HCT116 (cell line): ENCODE data around the gene TRPC4. TPM values are rescaled to one million over a fixed set of nuclear protein-coding genes. Genes with fewer than 3 reads are reported as not detected.

Experiments
- ATAC-seq: fragments of 200-7000 bp; cut with Tn5 transposase; 2 replicates; pipeline ENCODE4 v1.9.1; 2020; ENCODE audit warnings: mild to moderate bottlenecking, moderate library complexity
- BruUV-seq: library from RNA; stranded (reverse); fragments of 400-500 nt; replicated peaks from 2 replicates; lab custom pipeline; 2021; lab: Mats Ljungman, UMichigan
- CTCF ChIA-PET: fragments of 300-600 bp; sonication (Branson Sonifier 250); formaldehyde crosslinking; loops from one replicate; lab custom pipeline; 2021; ENCODE audit warnings: antibody characterized with exemption; lab: Charles Lee
- POLR2A ChIA-PET: fragments of 300-600, 350-600 bp; sonication (Branson Sonifier 250); formaldehyde crosslinking; loops from one replicate; lab custom pipeline; 2021; ENCODE audit warnings: antibody characterized with exemption; lab: Charles Lee
- RAD21 ChIA-PET, 2 experiments: fragments of 300-600 bp; sonication (Branson Sonifier 250); formaldehyde crosslinking; loops; one replicate each; lab custom pipeline; 2023; ENCODE audit warnings: low total read pairs in 2 of 2; ENCODE audit not compliant: uncharacterized antibody in 2 of 2, unreplicated experiment in 2 of 2, low non-redundant PET in 1 of 2; lab: Charles Lee
- DNase-seq: peaks from one replicate; pipeline ENCODE4 v3.0.0-alpha.2; 2010; ENCODE audit warnings: low read depth, low spot score
- H2AFZ ChIP-seq: fragments of 200-600 bp; shearing (Covaris generic), sonication (generic); 2 replicates; pipeline ENCODE4 v1.6.1; 2017; ENCODE audit warnings: low read depth, mixed run types, mixed read lengths, antibody characterized with exemption, low read length; ENCODE audit not compliant: poor library complexity, severe bottlenecking
- H3K27ac ChIP-seq: 2 replicates; pipeline ENCODE4 v1.5.1; 2012; ENCODE audit warnings: low read depth, low read length
- H3K27me3 ChIP-seq: fragments of 200-600 bp; sonication (generic); 2 replicates; pipeline ENCODE4 v1.6.1; 2016; ENCODE audit warnings: mixed run types, low read length, mixed read lengths; ENCODE audit not compliant: insufficient read depth
- H3K36me3 ChIP-seq, 2 experiments: fragments of 200-500 bp in 1 of 2; fragments of 200-600 bp in 1 of 2; sonication (Bioruptor generic) in 1 of 2; sonication (generic) in 1 of 2; 2 replicates each; pipeline versions ENCODE4 v1.5.1 to v1.6.1; 2014 to 2016; ENCODE audit warnings: low read length in 2 of 2, inconsistent platforms in 1 of 2, mixed read lengths in 1 of 2, mixed run types in 1 of 2; ENCODE audit not compliant: insufficient read depth in 2 of 2, control insufficient read depth in 1 of 2
- H3K4me1 ChIP-seq, 2 experiments: fragments of 200-600 bp in 1 of 2; sonication (generic) in 1 of 2; 2 replicates each; pipeline versions ENCODE4 v1.5.1 to v1.6.1; 2012 to 2017; ENCODE audit warnings: low read length in 2 of 2, inconsistent platforms in 1 of 2, mild to moderate bottlenecking in 1 of 2, mixed read lengths in 1 of 2, mixed run types in 1 of 2, moderate library complexity in 1 of 2; ENCODE audit not compliant: insufficient read depth in 2 of 2, control insufficient read depth in 1 of 2
- H3K4me2 ChIP-seq: fragments of 200-600 bp; sonication (generic); 2 replicates; pipeline ENCODE4 v1.6.1; 2017; ENCODE audit warnings: mixed run types, low read length, mixed read lengths
- H3K4me3 ChIP-seq, 2 experiments: fragments of 200-600 bp in 1 of 2; sonication (generic) in 1 of 2; replicated peaks in 1 of 2; 2 replicates each; pipeline ENCODE4 v1.5.1; 2011 to 2016; ENCODE audit warnings: low read length in 2 of 2, control low read depth in 1 of 2, low read depth in 1 of 2, mild to moderate bottlenecking in 1 of 2, mixed read lengths in 1 of 2, mixed run types in 1 of 2
- H3K79me2 ChIP-seq: fragments of 200-600 bp; sonication (generic); 2 replicates; pipeline ENCODE4 v1.6.1; 2017; ENCODE audit warnings: mild to moderate bottlenecking, mixed run types, low read length, moderate library complexity, mixed read lengths; ENCODE audit not compliant: insufficient read depth
- H3K9ac ChIP-seq: fragments of 200-600 bp; sonication (generic); 2 replicates; pipeline ENCODE4 v1.6.1; 2016; ENCODE audit warnings: low read length, mixed read lengths
- H3K9me2 ChIP-seq: fragments of 200-600 bp; sonication (generic), shearing (Covaris generic); 2 replicates; pipeline ENCODE4 v1.6.1; 2017; ENCODE audit warnings: mixed run types, mild to moderate bottlenecking, moderate library complexity; ENCODE audit not compliant: insufficient read depth
- H3K9me3 ChIP-seq, 2 experiments: fragments of 200-500 bp in 1 of 2; fragments of 200-600 bp in 1 of 2; sonication (Bioruptor generic) in 1 of 2; sonication (generic) in 1 of 2; 2 replicates each; pipeline ENCODE4 v1.6.1; 2014 to 2017; ENCODE audit warnings: low read length in 2 of 2, mixed read lengths in 2 of 2, inconsistent platforms in 1 of 2, low read depth in 1 of 2, mild to moderate bottlenecking in 1 of 2, mixed run types in 1 of 2, moderate library complexity in 1 of 2; ENCODE audit not compliant: control insufficient read depth in 1 of 2, insufficient read depth in 1 of 2
- H4K20me1 ChIP-seq: fragments of 200-600 bp; sonication (generic), shearing (Covaris generic); 2 replicates; pipeline ENCODE4 v1.6.1; 2017; ENCODE audit warnings: mixed run types, mild to moderate bottlenecking, moderate library complexity; ENCODE audit not compliant: insufficient read depth
- CEBPB ChIP-seq: IDR thresholded peaks from 2 replicates; pipeline ENCODE4 v1.6.1; 2012; ENCODE audit warnings: low read depth
- CTCF ChIP-seq, 3 experiments: fragments of 200-600 bp in 1 of 3; sonication (generic) in 1 of 3; IDR thresholded peaks in 2 of 3; conservative IDR thresholded peaks in 1 of 3; 2 replicates each; pipeline ENCODE4 v1.5.1; 2012 to 2017; ENCODE audit warnings: low read depth in 2 of 3, low read length in 2 of 3, antibody characterized with exemption in 1 of 3, borderline replicate concordance in 1 of 3, control low read depth in 1 of 3, mild to moderate bottlenecking in 1 of 3, mixed read lengths in 1 of 3, mixed run types in 1 of 3, moderate library complexity in 1 of 3; ENCODE audit not compliant: insufficient read depth in 1 of 3
- ELF1 ChIP-seq: IDR thresholded peaks from 2 replicates; pipeline ENCODE4 v1.6.1; 2012; ENCODE audit warnings: low read depth, borderline replicate concordance
- EZH2 ChIP-seq: fragments of 200-600 bp; sonication (generic); IDR thresholded peaks from 2 replicates; pipeline ENCODE4 v1.6.1; 2017; ENCODE audit warnings: antibody characterized with exemption, mixed run types
- FOSL1 ChIP-seq: IDR thresholded peaks from 2 replicates; pipeline ENCODE4 v1.6.1; 2012; ENCODE audit warnings: low read depth
- POLR2A ChIP-seq: IDR thresholded peaks from 2 replicates; pipeline ENCODE4 v1.7.0; 2011; ENCODE audit warnings: borderline replicate concordance; ENCODE audit not compliant: insufficient read depth, insufficient read length; ENCODE audit errors: extremely low read depth
- RAD21 ChIP-seq: IDR thresholded peaks from 2 replicates; pipeline ENCODE4 v1.6.1; 2012; ENCODE audit warnings: low read depth, mild to moderate bottlenecking
- YY1 ChIP-seq: IDR thresholded peaks from 2 replicates; pipeline ENCODE4 v1.6.1; 2011; ENCODE audit warnings: low read length, low read depth, moderate library complexity, mild to moderate bottlenecking; ENCODE audit not compliant: insufficient replicate concordance; ENCODE audit errors: extremely low read depth
- ZNF274 ChIP-seq: fragments of 200-500 bp; sonication (Bioruptor generic); IDR thresholded peaks from 2 replicates; pipeline ENCODE4 v1.6.1; 2014; ENCODE audit warnings: mild to moderate bottlenecking, low read depth, low read length, inconsistent platforms
- intact Hi-C: fragments of 100-400 bp; cut with micrococcal nuclease; formaldehyde crosslinking; loops from 2 replicates; pipeline ENCODE4 v1.10.0; 2022
- total RNA-seq: library from RNA; stranded (reverse); gene quantifications from one replicate; pipeline ENCODE4 v1.2.1, GENCODE V29; 2021; ENCODE audit not compliant: unreplicated experiment
- TF ChIP-seq, protein P1 (sequence below): IDR thresholded peaks from 2 replicates; pipeline ENCODE4 v1.6.1; 2011; ENCODE audit warnings: mild to moderate bottlenecking, low read length, moderate library complexity; ENCODE audit not compliant: insufficient replicate concordance; ENCODE audit errors: extremely low read depth
- TF ChIP-seq, protein P2 (sequence below): IDR thresholded peaks from 2 replicates; pipeline ENCODE4 v1.6.1; 2012

TRPC4 gene
- total RNA-seq, 1 experiment from 2014 or later: not detected

DNA sequence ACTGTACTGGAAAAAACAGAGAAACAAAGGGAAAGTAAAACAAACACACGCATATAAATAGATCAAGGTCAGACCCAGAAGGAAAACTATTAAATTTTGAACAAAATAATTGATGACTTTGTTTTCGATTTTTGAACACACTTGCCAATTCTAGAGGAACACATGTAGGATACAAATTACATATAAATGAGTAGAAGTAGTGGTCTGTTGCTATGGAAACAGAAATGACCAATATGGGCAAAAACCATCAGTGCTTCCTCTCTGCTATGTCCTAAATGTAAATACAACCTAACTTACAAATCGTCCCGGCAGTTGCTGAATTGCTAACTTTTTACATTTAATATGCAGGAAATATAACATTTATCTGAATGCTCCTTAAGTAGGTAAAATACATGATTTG lies 205.8 kb downstream of the TRPC4 start:
- no peaks in the 10 kb centered on the region for H3K9me2 ChIP-seq
- ChIA-PET CTCF (no interaction called here), POLR2A (no interaction called here), RAD21 (no interaction called here)
- peaks cover 18 to 26% of the 10 kb centered on the region in 2 experiments; a peak in 3 of 4 replicates for H3K9me3 ChIP-seq
- TF ChIP-seq ELF1 (no peak), ZNF274 (no peak)
- H3K4me2 ChIP-seq: no peak overlapping the region
- BruUV-seq: no TSS peak
- H3K36me3 ChIP-seq: no peaks in the 10 kb centered on the region
- intact Hi-C loops: no loop called here
- no peaks in the 10 kb centered on the region for H3K79me2 ChIP-seq
- no peak overlapping the region for H3K9ac ChIP-seq
- H4K20me1 ChIP-seq: no peaks in the 10 kb centered on the region
- H2AFZ ChIP-seq: no peak overlapping the region
- H3K4me1 ChIP-seq: no peaks in the 10 kb centered on the region
- H3K4me3 ChIP-seq: no peak overlapping the region
- ATAC-seq: no peak
- no peak overlapping the region for H3K27ac ChIP-seq
- DNase-seq: no peak
- no peaks in the 10 kb centered on the region for H3K27me3 ChIP-seq

- H3K27me3 ChIP-seq: no peaks in the 10 kb centered on the region
- no peak overlapping the region for H3K9ac ChIP-seq
- no peaks in the 10 kb centered on the region for H3K4me1 ChIP-seq
- no peak overlapping the region for H3K4me2 ChIP-seq
- ATAC-seq (no peak), DNase-seq (no peak)
- peaks cover 18 to 26% of the 10 kb centered on the region in 2 experiments; a peak in 2 of 4 replicates for H3K9me3 ChIP-seq
- H2AFZ ChIP-seq: no peak overlapping the region
- intact Hi-C loops: no loop called here
- POLR2A ChIA-PET: no interaction called here
- TF ChIP-seq FOSL1 (no peak), CEBPB (no peak), POLR2A (no peak), EZH2 (no peak), RAD21 (no peak), CTCF (IDR thresholded peaks at IDR 0.05 in 2 of 3, conservative IDR thresholded peaks at IDR 0.05 in 1 of 3; ENCODE audit: borderline replicate concordance in 1 of 3, insufficient read depth in 1 of 3, low read depth in 2 of 3, low read length in 2 of 3) (no peak), YY1 (no peak)
- TF ChIP-seq, protein P1, sequence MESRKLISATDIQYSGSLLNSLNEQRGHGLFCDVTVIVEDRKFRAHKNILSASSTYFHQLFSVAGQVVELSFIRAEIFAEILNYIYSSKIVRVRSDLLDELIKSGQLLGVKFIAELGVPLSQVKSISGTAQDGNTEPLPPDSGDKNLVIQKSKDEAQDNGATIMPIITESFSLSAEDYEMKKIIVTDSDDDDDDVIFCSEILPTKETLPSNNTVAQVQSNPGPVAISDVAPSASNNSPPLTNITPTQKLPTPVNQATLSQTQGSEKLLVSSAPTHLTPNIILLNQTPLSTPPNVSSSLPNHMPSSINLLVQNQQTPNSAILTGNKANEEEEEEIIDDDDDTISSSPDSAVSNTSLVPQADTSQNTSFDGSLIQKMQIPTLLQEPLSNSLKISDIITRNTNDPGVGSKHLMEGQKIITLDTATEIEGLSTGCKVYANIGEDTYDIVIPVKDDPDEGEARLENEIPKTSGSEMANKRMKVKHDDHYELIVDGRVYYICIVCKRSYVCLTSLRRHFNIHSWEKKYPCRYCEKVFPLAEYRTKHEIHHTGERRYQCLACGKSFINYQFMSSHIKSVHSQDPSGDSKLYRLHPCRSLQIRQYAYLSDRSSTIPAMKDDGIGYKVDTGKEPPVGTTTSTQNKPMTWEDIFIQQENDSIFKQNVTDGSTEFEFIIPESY: no peak
- TF ChIP-seq, protein P2, sequence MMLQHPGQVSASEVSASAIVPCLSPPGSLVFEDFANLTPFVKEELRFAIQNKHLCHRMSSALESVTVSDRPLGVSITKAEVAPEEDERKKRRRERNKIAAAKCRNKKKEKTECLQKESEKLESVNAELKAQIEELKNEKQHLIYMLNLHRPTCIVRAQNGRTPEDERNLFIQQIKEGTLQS: no peak
- H3K4me3 ChIP-seq: no peak overlapping the region
- CTCF ChIA-PET: no interaction called here
- no peaks in the 10 kb centered on the region for H3K79me2 ChIP-seq
- H3K9me2 ChIP-seq: no peaks in the 10 kb centered on the region
- H3K36me3 ChIP-seq: no peaks in the 10 kb centered on the region
- no peaks in the 10 kb centered on the region for H4K20me1 ChIP-seq
- no TSS peak for BruUV-seq
- RAD21 ChIA-PET: no interaction called here
- no peak overlapping the region for H3K27ac ChIP-seq
These were observed 206.9 kb downstream of the TRPC4 start for GRCh38 chr13:37662624-37663023.
